Right lung (tissue), 5 donors: ENCODE measurements around the gene FAF2. TPM values are rescaled to one million over a fixed set of nuclear protein-coding genes. Genes with fewer than 3 reads are reported as not detected.
A peak's percentile ranks its signal among the peaks of the same experiment; 100 is the strongest.
"Not testable (repeated sequence)": the region's sequence is repeated elsewhere in the genome, so short reads cannot be mapped to it uniquely, and the experiment has no call there.

ENCODE experiments used
- DNase-seq, 2 donors: peaks; one replicate each; pipeline ENCODE4 v3.0.0-alpha.2; 2013
- polyA plus RNA-seq, 5 donors: library from polyadenylated mRNA; unstranded; fragments of 120-200 nt; gene quantifications; one replicate each; pipeline versions ENCODE4 v1.2.1 to v1.2.3, GENCODE V29; 2013; ENCODE audit warnings: inconsistent platforms in 1 of 5, low replicate concordance in 1 of 5; ENCODE audit not compliant: insufficient read length in 5 of 5, insufficient read depth in 1 of 5

The FAF2 gene
- polyA plus RNA-seq, 5 donors, result 41.9 to 55.9 (median 51.2) TPM

- no peak for DNase-seq
Observed at GRCh38 chr5:176450077-176450476, 1.9 kb downstream of the FAF2 start.

GRCh38 chr5:176454724-176455394 is 6.7 kb downstream of the FAF2 start:
- DNase-seq, result no peak

- DNase-seq, result no peak
Observed at GRCh38 chr5:176458904-176459561, 10.8 kb downstream of the FAF2 start.

- no peak for DNase-seq
Observed at GRCh38 chr5:176461349-176461748, 13.2 kb downstream of the FAF2 start.

GRCh38 chr5:176463113-176463764 is 15.1 kb downstream of the FAF2 start:
- DNase-seq, result no peak

GRCh38 chr5:176466245-176466871 is 18.2 kb downstream of the FAF2 start:
- DNase-seq, result peak; percentile 74 to 88

- DNase-seq, result no peak
Observed at GRCh38 chr5:176469296-176469695, 21.1 kb downstream of the FAF2 start.

- DNase-seq, result no peak
Observed at GRCh38 chr5:176470539-176470938, 22.4 kb downstream of the FAF2 start.

- no peak for DNase-seq
Observed at GRCh38 chr5:176471098-176471497, 22.9 kb downstream of the FAF2 start.

- DNase-seq, result no peak
Observed at GRCh38 chr5:176473335-176474006, 25.3 kb downstream of the FAF2 start.

- DNase-seq, result no peak
Observed at GRCh38 chr5:176474476-176474875, 26.3 kb downstream of the FAF2 start.

GRCh38 chr5:176481711-176482110 is 33.5 kb downstream of the FAF2 start:
- DNase-seq, result no peak

- DNase-seq, result no peak
Observed at GRCh38 chr5:176485176-176485575, 37.0 kb downstream of the FAF2 start.

GRCh38 chr5:176486189-176486757 is 38.1 kb downstream of the FAF2 start:
- no peak for DNase-seq

GRCh38 chr5:176487160-176487559 is 39.0 kb downstream of the FAF2 start:
- DNase-seq, result not testable (repeated sequence)

GRCh38 chr5:176489077-176489476 is 40.9 kb downstream of the FAF2 start:
- no peak for DNase-seq

- DNase-seq, result no peak
Observed at GRCh38 chr5:176490301-176490700, 42.1 kb downstream of the FAF2 start.

- DNase-seq, result no peak
Observed at GRCh38 chr5:176491101-176491502, 42.9 kb downstream of the FAF2 start.

GRCh38 chr5:176491901-176492300 is 43.7 kb downstream of the FAF2 start:
- no peak for DNase-seq

GRCh38 chr5:176492431-176492830 is 44.2 kb downstream of the FAF2 start:
- DNase-seq, result no peak

GRCh38 chr5:176497852-176498251 is 49.7 kb downstream of the FAF2 start:
- DNase-seq, result no peak

- DNase-seq, result no peak
Observed at GRCh38 chr5:176499273-176499672, 51.1 kb downstream of the FAF2 start.
